ENCODE measurements around the gene PADI4. TPM values are rescaled to one million over a fixed set of nuclear protein-coding genes. Genes with fewer than 3 reads are reported as not detected.

PADI4 gene
- total RNA-seq, 3 donors from 2014 or later = 0.22 TPM; not detected in 2

GRCh38 chr1:17313530-17314309 lies 5.7 kb downstream of the PADI4 start:
- Histone ChIP-seq H3K36me3 (ENCODE audit: low read depth) (no peaks in the 10 kb centered on the region), H3K9me3 (no peaks in the 10 kb centered on the region), H3K4me3 (no peak overlapping the region), H3K4me1 (ENCODE audit: low read depth) (no peaks in the 10 kb centered on the region)
- intact Hi-C loops (cut with DNase I, micrococcal nuclease) = no loop called here
- DNase-seq = no peak
- ATAC-seq = no peak
- TF ChIP-seq, protein P1, sequence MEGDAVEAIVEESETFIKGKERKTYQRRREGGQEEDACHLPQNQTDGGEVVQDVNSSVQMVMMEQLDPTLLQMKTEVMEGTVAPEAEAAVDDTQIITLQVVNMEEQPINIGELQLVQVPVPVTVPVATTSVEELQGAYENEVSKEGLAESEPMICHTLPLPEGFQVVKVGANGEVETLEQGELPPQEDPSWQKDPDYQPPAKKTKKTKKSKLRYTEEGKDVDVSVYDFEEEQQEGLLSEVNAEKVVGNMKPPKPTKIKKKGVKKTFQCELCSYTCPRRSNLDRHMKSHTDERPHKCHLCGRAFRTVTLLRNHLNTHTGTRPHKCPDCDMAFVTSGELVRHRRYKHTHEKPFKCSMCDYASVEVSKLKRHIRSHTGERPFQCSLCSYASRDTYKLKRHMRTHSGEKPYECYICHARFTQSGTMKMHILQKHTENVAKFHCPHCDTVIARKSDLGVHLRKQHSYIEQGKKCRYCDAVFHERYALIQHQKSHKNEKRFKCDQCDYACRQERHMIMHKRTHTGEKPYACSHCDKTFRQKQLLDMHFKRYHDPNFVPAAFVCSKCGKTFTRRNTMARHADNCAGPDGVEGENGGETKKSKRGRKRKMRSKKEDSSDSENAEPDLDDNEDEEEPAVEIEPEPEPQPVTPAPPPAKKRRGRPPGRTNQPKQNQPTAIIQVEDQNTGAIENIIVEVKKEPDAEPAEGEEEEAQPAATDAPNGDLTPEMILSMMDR (IDR thresholded peaks at IDR 0.05) = no peak

DNA sequence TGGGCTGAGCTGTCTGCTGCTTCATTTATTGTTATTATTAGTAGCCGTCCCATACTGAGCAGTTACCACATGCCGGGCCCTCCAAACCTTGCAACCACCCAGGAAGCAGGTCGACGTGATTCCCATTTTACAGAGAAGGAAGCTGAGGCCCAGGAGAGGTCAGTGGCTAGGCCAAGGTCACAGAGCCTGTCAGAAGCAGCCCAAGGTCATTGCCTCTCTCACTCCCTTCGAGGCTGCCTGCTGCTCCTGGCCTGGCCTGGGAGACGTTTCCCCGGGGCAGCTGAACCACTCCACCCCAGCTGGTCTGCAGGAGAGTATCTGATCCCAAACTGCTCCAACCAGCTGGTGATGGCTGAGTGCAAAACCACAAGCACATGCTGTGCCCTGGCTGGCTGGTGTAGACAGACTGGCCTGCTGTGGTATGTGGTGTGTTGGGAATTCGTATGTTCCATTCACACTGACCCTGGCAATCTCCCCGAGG lies 6.5 kb downstream of the PADI4 start:
- Histone ChIP-seq H3K9me3 (no peaks in the 10 kb centered on the region), H3K4me3 (no peak overlapping the region), H3K36me3 (ENCODE audit: low read depth) (no peaks in the 10 kb centered on the region), H3K4me1 (ENCODE audit: low read depth) (no peaks in the 10 kb centered on the region)
- TF ChIP-seq, protein P1 (IDR thresholded peaks at IDR 0.05) = no peak
- DNase-seq (no peak), ATAC-seq (no peak)
- intact Hi-C loops (cut with DNase I, micrococcal nuclease) = no loop called here

- ATAC-seq (no peak), DNase-seq (no peak)
- H3K36me3 ChIP-seq (ENCODE audit: low read depth) = no peaks in the 10 kb centered on the region
- intact Hi-C loops (cut with DNase I, micrococcal nuclease) = no loop called here
- no peak overlapping the region for H3K4me3 ChIP-seq
- no peaks in the 10 kb centered on the region for H3K4me1 ChIP-seq (ENCODE audit: low read depth)
- H3K9me3 ChIP-seq = no peaks in the 10 kb centered on the region
- TF ChIP-seq, protein P1 (IDR thresholded peaks at IDR 0.05) = no peak
Measured at GRCh38 chr1:17315542-17316130, 7.6 kb downstream of the PADI4 start.

- DNase-seq (no peak), ATAC-seq (no peak)
- H3K4me3 ChIP-seq = no peak overlapping the region
- peaks cover 3% of the 10 kb centered on the region for H3K4me1 ChIP-seq (ENCODE audit: low read depth)
- TF ChIP-seq, protein P1 (IDR thresholded peaks at IDR 0.05) = no peak
- H3K9me3 ChIP-seq = no peaks in the 10 kb centered on the region
- intact Hi-C loops (cut with DNase I, micrococcal nuclease) = no loop called here
- no peaks in the 10 kb centered on the region for H3K36me3 ChIP-seq (ENCODE audit: low read depth)
Measured at GRCh38 chr1:17316704-17317103, 8.7 kb downstream of the PADI4 start.

DNA sequence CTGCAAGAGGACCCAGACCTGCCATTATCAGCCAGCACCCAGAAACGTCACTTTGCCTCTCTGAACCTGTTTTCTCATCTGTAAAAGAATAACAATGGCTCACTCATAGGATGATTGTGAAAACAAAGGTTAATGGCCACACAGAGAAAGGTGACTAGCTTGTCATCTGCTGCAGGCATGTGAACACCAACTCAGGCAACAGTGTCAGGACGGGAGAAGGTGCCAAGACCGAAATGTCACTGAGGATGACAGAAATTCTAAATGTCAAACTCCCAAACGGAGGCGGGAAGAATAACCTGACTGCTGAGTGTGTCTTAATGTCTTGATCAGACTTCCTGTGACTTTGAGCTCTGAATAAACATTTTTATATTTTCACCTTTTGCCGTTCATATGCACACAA lies 10.3 kb downstream of the PADI4 start:
- TF ChIP-seq, protein P1 (IDR thresholded peaks at IDR 0.05) = no peak
- Histone ChIP-seq H3K4me1 (ENCODE audit: low read depth) (peaks cover 4% of the 10 kb centered on the region), H3K4me3 (no peak overlapping the region), H3K9me3 (no peaks in the 10 kb centered on the region), H3K36me3 (ENCODE audit: low read depth) (no peaks in the 10 kb centered on the region)
- DNase-seq (no peak), ATAC-seq (peak; percentile 13)
- intact Hi-C loops (cut with DNase I, micrococcal nuclease) = no loop called here
